M059J (cell line): ENCODE measurements around the gene SDC3. TPM values are rescaled to one million over a fixed set of nuclear protein-coding genes. Genes with fewer than 3 reads are reported as not detected.
A peak's percentile ranks its signal among the peaks of the same experiment; 100 is the strongest.

Source experiments
- DNase-seq: peaks from one replicate; pipeline ENCODE4 v3.0.0-alpha.2; 2012; ENCODE audit warnings: low read depth
- total RNA-seq: library from RNA; depleted of rRNA; stranded (reverse); fragments of >200 nt; shearing (Covaris generic); gene quantifications from 2 replicates; pipeline ENCODE4 v1.2.3, GENCODE V29; 2014

Gene SDC3
- total RNA-seq, 1 experiment from 2014 or later = 49.2 TPM

GRCh38 chr1:30905916-30906620 lies 2.5 kb downstream of the SDC3 start:
- no peak for DNase-seq

DNA sequence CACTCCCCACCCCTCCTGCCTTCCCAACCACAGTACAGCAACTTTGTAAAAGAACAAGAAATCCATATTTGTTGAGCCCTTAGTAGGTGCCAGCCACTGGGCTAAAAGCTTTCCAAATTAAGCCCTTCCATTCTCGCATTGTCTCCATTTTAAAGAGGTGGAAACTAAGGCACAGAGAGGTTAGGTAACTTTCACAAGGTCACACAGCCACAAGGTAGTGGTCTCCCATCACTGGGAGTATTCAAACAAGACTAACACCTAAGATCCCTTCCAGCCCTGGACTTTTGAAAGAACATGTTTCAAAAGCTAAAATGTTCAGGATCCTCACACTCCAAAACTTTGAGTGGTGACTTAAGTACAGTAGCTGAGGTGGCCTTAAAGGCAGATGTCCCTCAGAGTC lies 3.2 kb downstream of the SDC3 start:
- DNase-seq = no peak

GRCh38 chr1:30904962-30905335 lies 3.6 kb downstream of the SDC3 start:
- DNase-seq = no peak

GRCh38 chr1:30904191-30904961 lies 4.2 kb downstream of the SDC3 start:
- DNase-seq = no peak

GRCh38 chr1:30903343-30904034 lies 5.1 kb downstream of the SDC3 start:
- peak; percentile 33 for DNase-seq

DNA sequence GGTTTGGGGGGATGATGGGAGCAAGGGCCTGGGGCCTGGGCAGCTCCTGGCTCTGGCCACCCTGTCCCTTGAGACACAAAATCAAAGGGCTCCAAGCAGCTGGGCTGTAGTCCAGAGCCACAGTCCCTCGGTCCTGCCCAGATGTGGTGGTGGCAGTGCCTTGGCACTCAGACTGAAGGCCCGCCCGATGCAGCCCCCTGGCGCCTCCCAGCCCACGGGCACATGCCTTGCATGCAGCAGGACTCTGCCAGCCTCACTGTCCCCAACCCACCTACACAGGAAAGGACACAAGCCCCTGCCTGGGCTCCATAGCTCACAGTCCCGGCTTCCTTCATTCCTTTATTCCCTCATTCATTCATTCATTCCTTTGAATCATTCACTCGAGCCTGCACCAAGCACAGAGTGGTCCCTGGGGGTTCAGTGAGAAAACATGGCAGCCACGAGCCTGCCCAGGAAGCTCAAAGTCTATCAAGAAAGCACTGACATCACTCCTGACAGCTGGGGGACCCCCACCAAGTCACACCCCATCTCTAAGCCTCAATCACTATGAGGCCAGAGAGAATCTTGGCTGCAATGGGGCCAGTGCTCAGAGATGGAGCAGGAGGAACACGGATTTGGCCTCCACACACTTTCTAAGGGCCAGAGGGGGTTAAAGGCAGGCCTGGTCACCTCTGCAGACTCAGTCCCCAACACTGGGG lies 5.8 kb downstream of the SDC3 start:
- DNase-seq = no peak

- peak; percentile 24 for DNase-seq
These were observed 6.6 kb downstream of the SDC3 start for GRCh38 chr1:30901798-30902581.

DNA sequence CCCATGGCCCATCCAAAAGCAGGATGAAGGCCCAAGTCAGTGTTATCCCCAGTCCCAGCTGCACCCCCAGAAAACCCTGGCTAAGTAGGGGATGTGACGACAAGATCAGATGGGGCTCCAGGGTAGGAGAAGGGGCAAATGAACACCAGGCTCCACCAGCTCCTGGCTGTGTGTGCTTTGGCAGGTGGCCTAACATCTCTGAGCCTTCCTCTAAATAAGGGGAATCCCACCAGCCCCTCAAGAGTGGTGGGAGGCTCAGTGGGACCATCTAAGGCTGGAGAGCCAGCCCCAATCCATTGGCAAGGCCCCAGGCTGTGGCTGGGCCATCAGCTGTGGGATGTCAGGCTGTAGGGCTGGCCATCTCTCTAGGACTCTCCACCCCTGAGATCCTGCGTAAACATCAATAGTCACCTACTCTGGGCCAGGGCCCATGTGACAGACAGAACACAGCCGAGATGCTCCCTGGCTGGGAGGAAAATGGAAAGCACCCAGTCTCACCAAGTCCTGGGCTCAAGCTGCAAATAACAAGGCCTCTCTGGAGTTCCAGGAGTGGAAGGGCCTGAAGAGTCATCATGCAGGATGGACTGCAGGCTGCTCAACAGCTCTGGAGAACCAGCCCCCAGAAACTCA lies 7.5 kb downstream of the SDC3 start:
- DNase-seq = no peak

DNA sequence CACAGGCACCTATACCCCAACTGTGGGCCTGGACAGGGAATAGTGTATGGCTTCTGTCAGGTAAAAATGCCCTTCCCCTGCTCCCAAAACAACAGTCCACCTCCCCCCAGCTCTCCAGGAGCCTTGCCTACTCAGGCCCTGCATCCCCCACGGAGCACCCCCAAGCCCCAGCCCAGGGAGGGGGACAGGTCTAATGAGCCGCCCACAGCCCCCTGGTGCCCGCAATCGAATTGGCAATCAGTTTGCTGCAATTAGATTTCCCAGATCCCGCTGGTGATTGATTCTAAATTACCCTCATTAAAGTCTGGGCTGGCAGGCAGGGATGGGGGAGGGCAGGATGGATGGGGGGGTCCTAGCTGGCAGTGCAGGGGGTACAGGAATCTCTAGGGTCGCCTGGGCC lies 8.1 kb downstream of the SDC3 start:
- no peak for DNase-seq

DNA sequence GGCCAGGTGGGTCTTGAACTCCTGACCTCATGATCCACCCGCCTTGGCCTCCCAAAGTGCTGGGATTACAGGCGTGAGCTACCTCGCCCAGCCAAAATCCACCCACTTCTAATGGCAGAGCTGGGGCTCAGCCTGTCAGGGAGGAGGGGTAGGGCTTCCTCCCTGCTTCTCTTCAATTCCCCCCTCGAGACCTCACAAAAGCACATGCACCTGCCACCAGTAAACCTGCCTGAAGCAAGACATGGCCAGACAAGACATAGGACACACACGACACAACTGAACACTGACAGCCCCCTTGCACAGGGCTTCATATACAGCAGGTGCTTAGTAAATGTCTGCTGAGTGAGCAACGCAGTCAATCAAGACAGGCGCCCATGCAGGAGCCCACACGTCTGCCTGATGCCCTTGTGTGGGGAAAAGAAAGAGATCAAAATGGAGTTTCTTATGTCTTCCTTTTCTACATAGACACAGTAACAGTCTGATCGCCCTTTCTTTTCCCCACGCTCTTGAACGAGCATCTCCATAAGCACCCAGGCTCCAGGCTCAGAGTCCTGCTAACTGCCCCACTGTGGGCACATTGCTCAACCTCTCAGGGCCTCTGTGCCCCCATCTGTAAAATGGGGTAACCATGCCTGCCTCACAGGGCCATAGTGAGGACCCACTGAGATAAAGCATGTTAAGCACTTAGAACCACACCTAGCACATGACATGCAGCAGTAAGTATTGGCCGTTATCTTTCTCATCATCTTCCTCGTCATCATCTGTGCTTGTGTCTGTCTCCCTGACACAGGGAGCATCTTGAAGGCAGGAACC lies 8.8 kb downstream of the SDC3 start:
- no peak for DNase-seq

- no peak for DNase-seq
These were observed 10.3 kb downstream of the SDC3 start for GRCh38 chr1:30898031-30898815.

- DNase-seq = no peak
These were observed 11.7 kb downstream of the SDC3 start for GRCh38 chr1:30896905-30897304.

- DNase-seq = no peak
These were observed 12.5 kb downstream of the SDC3 start for GRCh38 chr1:30895944-30896660.

GRCh38 chr1:30895382-30895943 lies 13.1 kb downstream of the SDC3 start:
- no peak for DNase-seq

DNA sequence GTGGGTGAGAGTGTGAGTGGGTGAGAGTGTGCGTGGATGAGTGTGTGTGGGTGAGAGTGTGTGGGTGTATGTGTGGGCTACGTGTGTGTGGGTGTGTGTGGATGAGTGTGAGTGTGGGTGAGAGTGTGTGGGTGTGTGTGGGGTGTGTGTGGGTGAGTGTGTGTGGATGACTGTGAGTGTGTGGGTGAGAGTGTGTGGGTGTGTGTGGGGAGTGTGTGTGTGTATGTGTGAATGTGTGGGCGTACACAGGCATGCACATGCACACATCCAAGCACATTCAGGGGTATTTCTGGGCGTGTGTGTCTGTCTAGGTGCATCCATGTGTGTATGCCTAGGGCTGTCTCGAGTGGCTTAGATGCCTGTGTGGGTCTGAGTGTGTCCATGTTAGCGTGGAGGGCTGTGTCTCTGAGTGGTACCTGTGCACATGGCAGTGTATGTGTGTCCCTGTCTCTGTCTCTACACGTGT lies 14.0 kb downstream of the SDC3 start:
- DNase-seq = no peak

- DNase-seq = no peak
These were observed 14.6 kb downstream of the SDC3 start for GRCh38 chr1:30893776-30894507.

DNA sequence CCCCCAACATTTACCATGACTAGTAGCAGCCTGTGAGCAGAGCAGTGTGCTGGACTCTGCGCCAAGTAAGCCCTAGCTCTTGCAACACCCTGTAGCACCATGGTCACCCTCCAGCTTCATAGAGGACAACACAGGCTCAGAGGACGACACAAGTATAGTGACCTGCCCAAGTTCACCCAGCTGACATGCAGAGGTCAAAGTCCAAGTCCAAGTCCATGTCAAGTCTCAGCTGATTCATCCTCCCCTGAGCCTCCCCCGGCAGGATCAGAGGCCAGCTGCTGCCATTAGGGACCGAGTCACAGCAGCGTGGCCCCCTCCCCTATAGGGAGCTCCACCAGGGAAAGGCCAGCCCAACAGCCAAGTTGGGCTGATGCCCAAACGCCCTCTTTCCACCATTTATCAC lies 15.9 kb downstream of the SDC3 start:
- DNase-seq = no peak

GRCh38 chr1:30891227-30891552 lies 17.4 kb downstream of the SDC3 start:
- no peak for DNase-seq
